ENCODE data around the gene WIZ.

The WIZ gene

GRCh38 chr19:15463861-15464371 is 14.2 kb upstream of the WIZ start:
- no peak overlapping the region for H3K4me3 ChIP-seq (ENCODE audit: low read length)
- no peak for TF ChIP-seq CTCF (conservative IDR thresholded peaks at IDR 0.05; ENCODE audit: low read length)
- no peak for DNase-seq (ENCODE audit: low read depth)

GRCh38 chr19:15461694-15462093 is 11.9 kb upstream of the WIZ start:
- TF ChIP-seq CTCF (conservative IDR thresholded peaks at IDR 0.05; ENCODE audit: low read length), result no peak
- H3K4me3 ChIP-seq (ENCODE audit: low read length), result no peak overlapping the region
- DNase-seq (ENCODE audit: low read depth), result no peak

GRCh38 chr19:15457701-15458484 is 8.1 kb upstream of the WIZ start:
- no peak for TF ChIP-seq CTCF (conservative IDR thresholded peaks at IDR 0.05; ENCODE audit: low read length)
- no peak overlapping the region for H3K4me3 ChIP-seq (ENCODE audit: low read length)
- no peak for DNase-seq (ENCODE audit: low read depth)

GRCh38 chr19:15456871-15457700 is 7.3 kb upstream of the WIZ start:
- DNase-seq (ENCODE audit: low read depth), result no peak

GRCh38 chr19:15456441-15456840 is 6.7 kb upstream of the WIZ start:
- DNase-seq (ENCODE audit: low read depth), result no peak
- TF ChIP-seq CTCF (conservative IDR thresholded peaks at IDR 0.05; ENCODE audit: low read length), result no peak
- H3K4me3 ChIP-seq (ENCODE audit: low read length), result no peak overlapping the region

More at GRCh38 chr19:15456871-15457700, 7.3 kb upstream of the WIZ start:
- no peak overlapping the region for H3K4me3 ChIP-seq (ENCODE audit: low read length)
- TF ChIP-seq CTCF (conservative IDR thresholded peaks at IDR 0.05; ENCODE audit: low read length), result no peak

- DNase-seq (ENCODE audit: low read depth), result no peak
- TF ChIP-seq CTCF (conservative IDR thresholded peaks at IDR 0.05; ENCODE audit: low read length), result no peak
- H3K4me3 ChIP-seq (ENCODE audit: low read length), result no peak overlapping the region
These were observed 6.2 kb upstream of the WIZ start for GRCh38 chr19:15455996-15456395.
